ACC112 (cell line): ENCODE data around the gene CAPN5.

ENCODE experiments used
- H2AFZ ChIP-seq: fragments of 200-600 bp; sonication (generic); one replicate; pipeline ENCODE4 v1.6.0; 2017; ENCODE audit warnings: antibody characterized with exemption, low read length; ENCODE audit not compliant: unreplicated experiment
- H3K27ac ChIP-seq: fragments of 200-600 bp; sonication (generic); 2 replicates; pipeline ENCODE4 v1.5.1; 2014; ENCODE audit warnings: low read depth, mild to moderate bottlenecking, antibody characterized with exemption, low read length, moderate library complexity
- H3K27me3 ChIP-seq: fragments of 200-600 bp; sonication (generic); 2 replicates; pipeline ENCODE4 v1.6.1; 2014; ENCODE audit warnings: mild to moderate bottlenecking, antibody characterized with exemption, low read length, moderate library complexity, mixed read lengths; ENCODE audit not compliant: insufficient read depth
- H3K36me3 ChIP-seq: fragments of 200-600 bp; sonication (generic); 2 replicates; pipeline ENCODE4 v1.6.1; 2016; ENCODE audit warnings: mild to moderate bottlenecking, antibody characterized with exemption, low read length, moderate library complexity, mixed read lengths; ENCODE audit not compliant: insufficient read depth
- H3K4me1 ChIP-seq: fragments of 200-600 bp; sonication (generic); one replicate; pipeline ENCODE4 v1.6.1; 2016; ENCODE audit warnings: low read length, mixed read lengths; ENCODE audit not compliant: insufficient read depth, unreplicated experiment, control insufficient read depth
- H3K4me3 ChIP-seq: fragments of 200-600 bp; sonication (generic); 2 replicates; pipeline ENCODE4 v1.5.1; 2014; ENCODE audit warnings: mild to moderate bottlenecking, low read depth, low read length
- H3K79me2 ChIP-seq: fragments of 200-600 bp; sonication (generic); one replicate; pipeline ENCODE4 v1.6.0; 2016; ENCODE audit warnings: low read length; ENCODE audit not compliant: control insufficient read depth, unreplicated experiment, insufficient read depth

CAPN5 gene

GRCh38 chr11:77072851-77073327 lies 6.1 kb downstream of the CAPN5 start:
- no peaks in the 10 kb centered on the region for H3K36me3 ChIP-seq
- H2AFZ ChIP-seq = no peak overlapping the region
- H3K27ac ChIP-seq = peak overlapping the region; percentile 94
- peaks cover 45% of the 10 kb centered on the region for H3K79me2 ChIP-seq
- no peak overlapping the region for H3K4me3 ChIP-seq
- no peaks in the 10 kb centered on the region for H3K27me3 ChIP-seq
- peaks cover 46% of the 10 kb centered on the region for H3K4me1 ChIP-seq

GRCh38 chr11:77073328-77074001 lies 6.7 kb downstream of the CAPN5 start:
- Histone ChIP-seq H3K79me2 (peaks cover 40% of the 10 kb centered on the region), H3K4me3 (peak overlapping the region; percentile 52), H3K4me1 (peaks cover 41% of the 10 kb centered on the region), H3K36me3 (no peaks in the 10 kb centered on the region), H3K27me3 (no peaks in the 10 kb centered on the region), H2AFZ (peak overlapping the region; percentile 52), H3K27ac (peak overlapping the region; percentile 94)

GRCh38 chr11:77074205-77074604 lies 7.4 kb downstream of the CAPN5 start:
- Histone ChIP-seq H3K27me3 (no peaks in the 10 kb centered on the region), H3K79me2 (peaks cover 33% of the 10 kb centered on the region), H3K4me1 (peaks cover 41% of the 10 kb centered on the region), H3K4me3 (peak overlapping the region; percentile 52; the same call in 1 of the 2 replicates), H2AFZ (peak overlapping the region; percentile 52), H3K36me3 (no peaks in the 10 kb centered on the region), H3K27ac (peak overlapping the region; percentile 94)

GRCh38 chr11:77074626-77075221 lies 8.0 kb downstream of the CAPN5 start:
- Histone ChIP-seq H3K27me3 (no peaks in the 10 kb centered on the region), H3K4me1 (peaks cover 41% of the 10 kb centered on the region), H3K79me2 (peaks cover 30% of the 10 kb centered on the region), H3K4me3 (no peak overlapping the region), H2AFZ (no peak overlapping the region), H3K36me3 (no peaks in the 10 kb centered on the region), H3K27ac (peak overlapping the region; percentile 94)

GRCh38 chr11:77075425-77075905 lies 8.7 kb downstream of the CAPN5 start:
- no peaks in the 10 kb centered on the region for H3K27me3 ChIP-seq
- peaks cover 31% of the 10 kb centered on the region for H3K79me2 ChIP-seq
- H3K27ac ChIP-seq = no peak overlapping the region

GRCh38 chr11:77079666-77080065 lies 12.9 kb downstream of the CAPN5 start:
- H3K4me3 ChIP-seq = no peak overlapping the region
- peaks cover 31% of the 10 kb centered on the region for H3K4me1 ChIP-seq
- no peak overlapping the region for H3K27ac ChIP-seq
- peaks cover 33% of the 10 kb centered on the region for H3K79me2 ChIP-seq
- no peaks in the 10 kb centered on the region for H3K27me3 ChIP-seq
- no peak overlapping the region for H2AFZ ChIP-seq
- H3K36me3 ChIP-seq = no peaks in the 10 kb centered on the region

More at GRCh38 chr11:77075425-77075905, 8.7 kb downstream of the CAPN5 start:
- H2AFZ ChIP-seq = no peak overlapping the region
- no peak overlapping the region for H3K4me3 ChIP-seq
- H3K36me3 ChIP-seq = no peaks in the 10 kb centered on the region
- H3K4me1 ChIP-seq = peaks cover 44% of the 10 kb centered on the region

GRCh38 chr11:77080643-77081210 lies 14.0 kb downstream of the CAPN5 start:
- Histone ChIP-seq H3K27me3 (no peaks in the 10 kb centered on the region), H3K79me2 (peaks cover 27% of the 10 kb centered on the region), H2AFZ (no peak overlapping the region), H3K27ac (no peak overlapping the region), H3K4me3 (no peak overlapping the region), H3K36me3 (no peaks in the 10 kb centered on the region), H3K4me1 (peaks cover 24% of the 10 kb centered on the region)

- peaks cover 24% of the 10 kb centered on the region for H3K4me1 ChIP-seq
- H3K27ac ChIP-seq = no peak overlapping the region
- no peaks in the 10 kb centered on the region for H3K36me3 ChIP-seq
- no peak overlapping the region for H3K4me3 ChIP-seq
- H3K79me2 ChIP-seq = peaks cover 25% of the 10 kb centered on the region
- H3K27me3 ChIP-seq = no peaks in the 10 kb centered on the region
- H2AFZ ChIP-seq = no peak overlapping the region
Observed at GRCh38 chr11:77081381-77081851, 14.6 kb downstream of the CAPN5 start.

- H3K27ac ChIP-seq = peak overlapping the region; percentile 28; the same call in 1 of the 2 replicates
Observed at GRCh38 chr11:77081976-77082836, 15.4 kb downstream of the CAPN5 start.

More at GRCh38 chr11:77081976-77082836, 15.4 kb downstream of the CAPN5 start:
- Histone ChIP-seq H3K79me2 (peaks cover 23% of the 10 kb centered on the region), H3K4me1 (peaks cover 24% of the 10 kb centered on the region), H2AFZ (no peak overlapping the region), H3K27me3 (no peaks in the 10 kb centered on the region), H3K4me3 (no peak overlapping the region), H3K36me3 (no peaks in the 10 kb centered on the region)
